ENCODE results near the gene REEP6. TPM values are rescaled to one million over a fixed set of nuclear protein-coding genes. Genes with fewer than 3 reads are reported as not detected.

The REEP6 gene
- total and polyA plus RNA-seq, 4 donors: 0.71 to 16.5 (median 1.9) TPM

- ATAC-seq (ENCODE audit: low FRiP score) (no peak), DNase-seq (no peak)
- Histone ChIP-seq H3K36me3 (ENCODE audit: control insufficient read depth in 1 of 2, insufficient read depth in 2 of 2, low read length in 1 of 2) (no peaks in the 10 kb centered on the region), H3K4me3 (ENCODE audit: low read length in 2 of 2) (no peak within 1 kb of the TSS), H3K9me3 (ENCODE audit: control insufficient read depth, low read length) (no peaks in the 10 kb centered on the region), H3K27me3 (ENCODE audit: control insufficient read depth in 1 of 2, insufficient read depth in 2 of 2, low read length in 1 of 2) (no peaks in the 10 kb centered on the region), H3K27ac (ENCODE audit: low read depth in 1 of 2, low read length in 2 of 2) (no peak within 1 kb of the TSS), H3K4me1 (ENCODE audit: control insufficient read depth in 1 of 2, insufficient read depth in 2 of 2, low read length in 2 of 2) (no peaks in the 10 kb centered on the region)
- intact Hi-C loops (cut with DNase I): no loop called here
- 4% methylated on average over 74 of the region's 74 CpGs for WGBS, 2 donors
Measured at GRCh38 chr19:1449467-1450442, 41.2 kb upstream of the REEP6 start, which contains the start of gene APC2. TSS of gene APC2 (plus strand) at chr19:1450121. CDS start at chr19:1453002, 2,881 bp downstream.

- intact Hi-C loops (cut with DNase I): no loop called here
- Histone ChIP-seq H3K36me3 (ENCODE audit: control insufficient read depth in 1 of 2, insufficient read depth in 2 of 2, low read length in 1 of 2) (no peaks in the 10 kb centered on the region), H3K4me1 (ENCODE audit: control insufficient read depth in 1 of 2, insufficient read depth in 2 of 2, low read length in 2 of 2) (no peaks in the 10 kb centered on the region), H3K27ac (ENCODE audit: low read depth in 1 of 2, low read length in 2 of 2) (no peak overlapping the region), H3K27me3 (ENCODE audit: control insufficient read depth in 1 of 2, insufficient read depth in 2 of 2, low read length in 1 of 2) (no peaks in the 10 kb centered on the region), H3K4me3 (ENCODE audit: low read length in 2 of 2) (no peak overlapping the region), H3K9me3 (ENCODE audit: control insufficient read depth, low read length) (no peaks in the 10 kb centered on the region)
- ATAC-seq (ENCODE audit: low FRiP score) (no peak), DNase-seq (no peak)
- 61 to 62% methylated on average over 22 of the region's 22 CpGs for WGBS, 2 donors
Measured at GRCh38 chr19:1450735-1451731, 39.9 kb upstream of the REEP6 start.

DNA sequence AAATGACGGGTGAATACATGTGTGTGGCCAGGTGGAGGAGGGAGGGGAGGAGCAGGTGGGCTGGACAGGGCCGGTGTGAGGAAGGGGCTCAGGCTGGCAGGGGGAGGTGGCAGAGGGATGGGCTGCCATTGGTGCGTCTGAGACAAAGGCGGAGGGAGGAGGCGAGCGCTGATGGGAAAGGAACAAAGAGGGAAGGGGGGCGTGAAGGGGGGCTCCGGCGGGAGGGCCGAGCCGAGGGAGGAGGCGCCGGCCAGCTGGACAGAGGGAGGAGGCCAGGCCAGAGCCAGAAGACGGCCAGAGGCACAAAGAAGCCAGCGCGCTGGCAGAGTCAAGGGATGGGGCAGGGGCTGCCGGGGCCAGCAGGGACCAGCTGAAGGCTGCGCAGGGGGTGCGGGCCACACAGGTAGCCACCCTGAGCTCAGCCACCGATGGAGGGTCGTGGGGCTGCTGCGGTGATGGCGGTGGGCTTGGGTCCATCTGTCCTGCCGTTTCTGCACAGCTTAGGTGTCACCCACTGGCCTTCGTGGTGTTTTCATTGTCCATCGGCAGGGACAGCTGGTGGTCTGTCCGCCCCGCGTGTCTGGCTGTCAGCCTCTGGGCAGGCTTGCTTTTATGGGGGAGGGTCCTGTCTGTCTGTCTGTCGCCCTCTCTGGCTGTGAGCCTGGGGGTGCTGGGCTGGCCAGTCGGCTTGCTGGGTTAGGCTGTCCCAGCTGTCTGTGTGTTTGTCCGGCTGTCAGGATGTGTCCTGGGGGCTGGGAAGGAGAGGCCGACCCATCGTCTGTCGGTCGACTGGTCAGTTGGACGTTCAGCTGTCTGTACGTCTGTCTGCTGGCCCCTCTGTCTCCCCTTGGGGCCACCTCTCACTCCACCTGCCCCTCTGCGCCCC lies 38.8 kb upstream of the REEP6 start:
- 30 to 36% methylated on average over 30 to 39 of the region's 39 CpGs for WGBS, 2 donors
- no peaks in the 10 kb centered on the region for H3K27me3 ChIP-seq (ENCODE audit: control insufficient read depth in 1 of 2, insufficient read depth in 2 of 2, low read length in 1 of 2)
- no peaks in the 10 kb centered on the region for H3K9me3 ChIP-seq (ENCODE audit: control insufficient read depth, low read length)
- ATAC-seq (ENCODE audit: low FRiP score) (no peak), DNase-seq (no peak)
- H3K4me1 ChIP-seq (ENCODE audit: control insufficient read depth in 1 of 2, insufficient read depth in 2 of 2, low read length in 2 of 2): no peaks in the 10 kb centered on the region
- no peak overlapping the region for H3K4me3 ChIP-seq (ENCODE audit: low read length in 2 of 2)
- intact Hi-C loops (cut with DNase I): no loop called here
- no peaks in the 10 kb centered on the region for H3K36me3 ChIP-seq (ENCODE audit: control insufficient read depth in 1 of 2, insufficient read depth in 2 of 2, low read length in 1 of 2)
- no peak overlapping the region for H3K27ac ChIP-seq (ENCODE audit: low read depth in 1 of 2, low read length in 2 of 2)

- DNase-seq: no peak
- no peaks in the 10 kb centered on the region for H3K9me3 ChIP-seq (ENCODE audit: control insufficient read depth, low read length)
- H3K4me1 ChIP-seq (ENCODE audit: control insufficient read depth in 1 of 2, insufficient read depth in 2 of 2, low read length in 2 of 2): no peaks in the 10 kb centered on the region
- no peak overlapping the region for H3K4me3 ChIP-seq (ENCODE audit: low read length in 2 of 2)
- no peaks in the 10 kb centered on the region for H3K36me3 ChIP-seq (ENCODE audit: control insufficient read depth in 1 of 2, insufficient read depth in 2 of 2, low read length in 1 of 2)
- WGBS, 2 donors: 52 to 53% methylated on average over 27 to 30 of the region's 30 CpGs
- H3K27ac ChIP-seq (ENCODE audit: low read depth in 1 of 2, low read length in 2 of 2): no peak overlapping the region
- intact Hi-C loops (cut with DNase I): no loop called here
- no peak for ATAC-seq (ENCODE audit: low FRiP score)
- H3K27me3 ChIP-seq (ENCODE audit: control insufficient read depth in 1 of 2, insufficient read depth in 2 of 2, low read length in 1 of 2): no peaks in the 10 kb centered on the region
Measured at GRCh38 chr19:1452802-1453524, 38.0 kb upstream of the REEP6 start.

DNA sequence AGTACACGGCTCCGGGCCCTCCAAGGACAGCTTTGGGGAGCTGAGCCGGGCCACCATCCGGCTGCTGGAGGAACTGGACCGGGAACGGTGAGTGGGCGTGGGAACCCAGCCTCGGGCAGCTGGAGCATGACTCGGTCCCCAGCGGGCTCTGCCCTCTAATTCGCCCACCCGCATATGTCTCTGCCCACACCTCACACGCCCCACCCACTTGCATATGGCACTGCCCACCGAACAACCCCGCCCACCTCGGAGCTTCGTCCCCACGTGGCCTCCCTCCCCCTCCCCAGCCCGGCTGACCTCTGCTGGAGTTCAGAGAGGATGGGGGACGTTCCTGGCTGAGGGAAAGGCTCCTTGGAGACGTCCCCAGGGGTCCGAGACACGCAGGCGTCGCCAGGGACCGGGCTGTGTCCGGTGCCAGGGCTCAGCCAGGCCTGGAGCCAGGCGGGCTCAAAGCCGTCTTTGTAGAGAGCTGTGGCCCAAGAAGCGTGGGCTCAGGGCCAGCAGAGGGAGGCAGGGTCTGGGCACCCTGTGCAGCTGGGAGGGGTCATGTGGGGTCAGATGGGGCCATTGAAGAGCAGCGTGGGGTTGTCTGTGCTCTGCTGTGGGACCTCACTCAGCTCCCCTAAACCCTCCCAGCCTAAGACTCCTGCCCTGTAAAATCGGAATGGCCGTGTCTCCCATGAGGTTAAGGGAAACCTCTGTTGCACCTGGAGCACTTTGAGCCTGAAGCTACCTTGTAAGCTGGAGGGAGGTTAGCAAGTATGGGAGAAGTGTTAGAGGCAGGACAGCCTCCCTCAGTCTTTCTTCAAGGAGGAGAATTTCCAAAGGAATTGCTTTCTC lies 37.2 kb upstream of the REEP6 start:
- DNase-seq: no peak
- WGBS, 2 donors: 3 to 4% methylated on average over 30 to 33 of the region's 33 CpGs
- Histone ChIP-seq H3K36me3 (ENCODE audit: control insufficient read depth in 1 of 2, insufficient read depth in 2 of 2, low read length in 1 of 2) (no peaks in the 10 kb centered on the region), H3K4me1 (ENCODE audit: control insufficient read depth in 1 of 2, insufficient read depth in 2 of 2, low read length in 2 of 2) (no peaks in the 10 kb centered on the region), H3K27me3 (ENCODE audit: control insufficient read depth in 1 of 2, insufficient read depth in 2 of 2, low read length in 1 of 2) (no peaks in the 10 kb centered on the region), H3K4me3 (ENCODE audit: low read length in 2 of 2) (no peak overlapping the region), H3K9me3 (ENCODE audit: control insufficient read depth, low read length) (no peaks in the 10 kb centered on the region), H3K27ac (ENCODE audit: low read depth in 1 of 2, low read length in 2 of 2) (no peak overlapping the region)
- intact Hi-C loops (cut with DNase I): no loop called here
- peak; percentile 19 for ATAC-seq (ENCODE audit: low FRiP score)

DNA sequence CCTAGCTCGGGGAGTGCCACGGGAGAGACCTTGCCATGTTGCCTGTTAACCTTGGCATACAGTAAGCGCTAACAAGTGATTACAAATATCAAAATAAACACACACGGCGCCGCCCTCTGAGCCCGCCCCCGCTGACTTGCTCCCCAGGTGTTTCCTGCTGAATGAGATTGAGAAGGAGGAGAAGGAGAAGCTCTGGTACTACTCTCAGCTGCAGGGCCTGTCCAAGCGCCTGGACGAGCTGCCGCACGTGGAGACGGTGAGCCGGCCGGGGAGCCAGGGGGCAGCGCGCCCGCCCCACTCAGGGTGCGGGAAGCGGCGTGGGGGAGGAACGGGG lies 36.0 kb upstream of the REEP6 start:
- DNase-seq: no peak
- H3K9me3 ChIP-seq (ENCODE audit: control insufficient read depth, low read length): no peaks in the 10 kb centered on the region
- H3K4me1 ChIP-seq (ENCODE audit: control insufficient read depth in 1 of 2, insufficient read depth in 2 of 2, low read length in 2 of 2): no peaks in the 10 kb centered on the region
- no peak for ATAC-seq (ENCODE audit: low FRiP score)
- intact Hi-C loops (cut with DNase I): no loop called here
- H3K36me3 ChIP-seq (ENCODE audit: control insufficient read depth in 1 of 2, insufficient read depth in 2 of 2, low read length in 1 of 2): no peaks in the 10 kb centered on the region
- no peak overlapping the region for H3K27ac ChIP-seq (ENCODE audit: low read depth in 1 of 2, low read length in 2 of 2)
- no peaks in the 10 kb centered on the region for H3K27me3 ChIP-seq (ENCODE audit: control insufficient read depth in 1 of 2, insufficient read depth in 2 of 2, low read length in 1 of 2)
- H3K4me3 ChIP-seq (ENCODE audit: low read length in 2 of 2): no peak overlapping the region
- WGBS, 2 donors: 2 to 4% methylated on average over 17 to 22 of the region's 22 CpGs

GRCh38 chr19:1455336-1456120 lies 35.5 kb upstream of the REEP6 start:
- H3K36me3 ChIP-seq (ENCODE audit: control insufficient read depth in 1 of 2, insufficient read depth in 2 of 2, low read length in 1 of 2): no peaks in the 10 kb centered on the region
- H3K4me1 ChIP-seq (ENCODE audit: control insufficient read depth in 1 of 2, insufficient read depth in 2 of 2, low read length in 2 of 2): no peaks in the 10 kb centered on the region
- 6 to 7% methylated on average over 39 to 42 of the region's 42 CpGs for WGBS, 2 donors
- H3K4me3 ChIP-seq (ENCODE audit: low read length in 2 of 2): no peak overlapping the region
- no peaks in the 10 kb centered on the region for H3K9me3 ChIP-seq (ENCODE audit: control insufficient read depth, low read length)
- ATAC-seq (ENCODE audit: low FRiP score) (peak; percentile 19), DNase-seq (no peak)
- no peaks in the 10 kb centered on the region for H3K27me3 ChIP-seq (ENCODE audit: control insufficient read depth in 1 of 2, insufficient read depth in 2 of 2, low read length in 1 of 2)
- intact Hi-C loops (cut with DNase I): no loop called here
- H3K27ac ChIP-seq (ENCODE audit: low read depth in 1 of 2, low read length in 2 of 2): no peak overlapping the region

Measured in aorta (tissue), 5 donors.